Naive thymus-derived CD4-positive, alpha-beta T cell (primary cell): ENCODE measurements around the gene GABPB2. TPM values are rescaled to one million over a fixed set of nuclear protein-coding genes. Genes with fewer than 3 reads are reported as not detected.

Experiments used
- ATAC-seq: fragments of 150-1000 bp; cut with Tn5 transposase; 2 replicates; pipeline ENCODE4 v1.10.0; 2021; ENCODE audit warnings: mild to moderate bottlenecking, moderate library complexity
- CTCF ChIA-PET: fragments of 350-600 bp; sonication (Branson Sonifier 250); formaldehyde crosslinking; loops from one replicate; lab custom pipeline; 2021; ENCODE audit warnings: antibody characterized with exemption; lab: Charles Lee
- POLR2A ChIA-PET: fragments of 350-600 bp; sonication (Branson Sonifier 250); formaldehyde crosslinking; loops from one replicate; lab custom pipeline; 2021; ENCODE audit warnings: antibody characterized with exemption, inconsistent platforms; lab: Charles Lee
- DNase-seq, 9 donors: peaks; one replicate each; pipeline versions ENCODE4 v3.0.0 to v3.0.0-alpha.2; 2020 to 2022; ENCODE audit warnings: mixed read lengths in 1 of 9
- H3K27ac ChIP-seq: one replicate; pipeline ENCODE4 v1.7.0; 2013; ENCODE audit warnings: mild to moderate bottlenecking, low read depth, low read length, moderate library complexity
- H3K27me3 ChIP-seq, 2 donors: one replicate each; pipeline ENCODE4 v1.7.0; 2013; ENCODE audit warnings: low read length in 2 of 2, mild to moderate bottlenecking in 2 of 2, moderate library complexity in 2 of 2; ENCODE audit not compliant: control insufficient read depth in 2 of 2, insufficient read depth in 2 of 2
- H3K36me3 ChIP-seq, 3 experiments: 1 replicate in 2 of 3; 2 replicates in 1 of 3; pipeline ENCODE4 v1.7.0; 2013; ENCODE audit warnings: low read length in 3 of 3, mild to moderate bottlenecking in 3 of 3, moderate library complexity in 1 of 3; ENCODE audit not compliant: insufficient read depth in 3 of 3, control insufficient read depth in 2 of 3
- H3K4me1 ChIP-seq, 2 donors: one replicate each; pipeline ENCODE4 v1.7.0; 2013; ENCODE audit warnings: low read length in 2 of 2, mild to moderate bottlenecking in 2 of 2, moderate library complexity in 1 of 2; ENCODE audit not compliant: control insufficient read depth in 2 of 2, insufficient read depth in 2 of 2
- H3K4me3 ChIP-seq: 2 replicates; pipeline ENCODE4 v1.7.0; 2013; ENCODE audit warnings: mild to moderate bottlenecking, low read length
- H3K9me3 ChIP-seq, 3 experiments: 1 replicate in 2 of 3; 2 replicates in 1 of 3; pipeline ENCODE4 v1.7.0; 2013; ENCODE audit warnings: low read length in 3 of 3; ENCODE audit not compliant: control insufficient read depth in 2 of 3
- H3K27ac Mint-ChIP-seq, 9 donors: one replicate each; pipeline ENCODE4 v1.8.0; 2020 to 2022; ENCODE audit warnings: mixed read lengths in 9 of 9, mild to moderate bottlenecking in 8 of 9, moderate library complexity in 5 of 9, inconsistent platforms in 2 of 9
- H3K27me3 Mint-ChIP-seq, 5 donors: one replicate each; pipeline ENCODE4 v1.8.0; 2021 to 2022; ENCODE audit warnings: mixed read lengths in 5 of 5, mild to moderate bottlenecking in 1 of 5
- H3K36me3 Mint-ChIP-seq, 5 donors: one replicate each; pipeline ENCODE4 v1.8.0; 2020 to 2022; ENCODE audit warnings: mixed read lengths in 5 of 5, mild to moderate bottlenecking in 3 of 5, inconsistent platforms in 1 of 5
- H3K4me1 Mint-ChIP-seq, 7 donors: one replicate each; pipeline ENCODE4 v1.8.0; 2020 to 2022; ENCODE audit warnings: mixed read lengths in 7 of 7, mild to moderate bottlenecking in 3 of 7, inconsistent platforms in 1 of 7
- H3K4me3 Mint-ChIP-seq, 10 donors: one replicate each; pipeline ENCODE4 v1.8.0; 2020 to 2022; ENCODE audit warnings: mild to moderate bottlenecking in 10 of 10, mixed read lengths in 10 of 10, moderate library complexity in 6 of 10, inconsistent platforms in 2 of 10
- H3K9me3 Mint-ChIP-seq, 11 donors: one replicate each; pipeline ENCODE4 v1.8.0; 2020 to 2022; ENCODE audit warnings: mixed read lengths in 11 of 11, mild to moderate bottlenecking in 4 of 11, inconsistent platforms in 1 of 11, moderate library complexity in 1 of 11
- intact Hi-C, 2 donors: fragments of 100-400 bp; cut with micrococcal nuclease; formaldehyde crosslinking; loops; one replicate each; pipeline ENCODE4 v1.15.1; 2023
- polyA plus RNA-seq, 2 donors: library from polyadenylated mRNA; unstranded; fragments of 300-500 nt; fragmentation: Illumina TruSeq; gene quantifications; one replicate each; pipeline ENCODE4 v1.2.3, GENCODE V29; 2021
- total RNA-seq, 6 experiments: library from RNA in 5 of 6; stranded (reverse) in 5 of 6; gene quantifications; 1 replicate in 5 of 6; 2 replicates in 1 of 6; pipeline ENCODE4 v1.2.3 and lab custom pipeline; 2021 to 2026

GABPB2 gene
- total and polyA plus RNA-seq, 7 experiments from 2014 or later = 9.6 to 42.2 (median 30.9) TPM

- intact Hi-C loops = loop anchor here in 1 of 2 donors (2.0 kb wide), 1 partner anchor 77 kb away; the partner anchor contains the start of gene GABPB2
- H3K27ac Mint-ChIP-seq = peak overlapping the region in 6 of 9 donors; percentile 65 to 93 (median 84)
- peaks cover 0 to 23% (median 0%) of the 10 kb centered on the region in 5 donors for H3K27me3 Mint-ChIP-seq
- DNase-seq (no peak), ATAC-seq (no peak)
- peak overlapping the region; percentile 91 to 99 (median 98) for H3K4me3 Mint-ChIP-seq
- peaks cover 0 to 4% (median 0%) of the 10 kb centered on the region in 3 experiments for H3K36me3 ChIP-seq
- no peaks in the 10 kb centered on the region for H3K9me3 ChIP-seq
- POLR2A ChIA-PET = interaction anchor here (1.0 to 3.0 kb wide), 5 partner anchors 10 to 85 kb away, joined by 3 to 20 read pairs (median 3); partner anchors contain the start of genes LYSMD1, SCNM1, TNFAIP8L2 and VPS72
- no peaks in the 10 kb centered on the region for H3K27me3 ChIP-seq
- no peak overlapping the region for H3K4me3 ChIP-seq
- no peaks in the 10 kb centered on the region for H3K9me3 Mint-ChIP-seq
- CTCF ChIA-PET = interaction anchor here (1.2 to 1.9 kb wide), 3 partner anchors 9 to 88 kb away, joined by 3 to 6 read pairs (median 3); partner anchors contain the start of genes CDC42SE1 and TNFAIP8L2
- H3K4me1 Mint-ChIP-seq = peaks cover 12 to 24% (median 22%) of the 10 kb centered on the region in 7 donors
- no peak overlapping the region for H3K27ac ChIP-seq
- peaks cover 0 to 1% (median 0%) of the 10 kb centered on the region in 5 donors for H3K36me3 Mint-ChIP-seq
- H3K4me1 ChIP-seq = no peaks in the 10 kb centered on the region
Measured at GRCh38 chr1:151147665-151148064, 77.1 kb downstream of the GABPB2 start.

GRCh38 chr1:151156515-151156819, 85.9 kb downstream of the GABPB2 start, which contains the start of gene TNFAIP8L2:
Gene TNFAIP8L2, plus strand, starts transcription at chr1:151156649. Its CDS starts 2,049 bp downstream, at chr1:151158698.
- ChIA-PET CTCF (interaction anchor here (0.5 to 6.6 kb wide), 23 partner anchors 9 to 593 kb away, joined by 3 to 130 read pairs (median 4); partner anchors contain the start of genes C1orf56, CDC42SE1, GABPB2 and LYSMD1), POLR2A (interaction anchor here (0.5 to 6.9 kb wide), 38 partner anchors 9 to 793 kb away, joined by 3 to 76 read pairs (median 4); partner anchors contain the start of genes C1orf56, CDC42SE1, LYSMD1 and MINDY1)
- H3K4me3 Mint-ChIP-seq = peak within 1 kb of the TSS; percentile 93 to 100 (median 99)
- peaks cover 0 to 16% (median 3%) of the 10 kb centered on the region in 3 experiments for H3K36me3 ChIP-seq
- no peaks in the 10 kb centered on the region for H3K9me3 ChIP-seq
- intact Hi-C loops = loop anchor here (1.0 to 10.0 kb wide), 18 partner anchors 10 to 595 kb away; partner anchors contain the start of genes SEMA6C (in 2 of the 2), GABPB2 (in 1 of the 2), GOLPH3L (in 1 of the 2) and MINDY1 (in 1 of the 2)
- H3K27me3 Mint-ChIP-seq = no peaks in the 10 kb centered on the region
- H3K4me1 ChIP-seq = peaks cover 23 to 27% of the 10 kb centered on the region in 2 donors
- H3K27me3 ChIP-seq = no peaks in the 10 kb centered on the region
- H3K4me3 ChIP-seq = peak within 1 kb of the TSS; percentile 98
- peak within 1 kb of the TSS; percentile 78 for H3K27ac ChIP-seq
- peaks cover 0 to 36% (median 23%) of the 10 kb centered on the region in 5 donors for H3K36me3 Mint-ChIP-seq
- no peaks in the 10 kb centered on the region for H3K9me3 Mint-ChIP-seq
- ATAC-seq (peak; percentile 90), DNase-seq (peak in 7 of 9 donors; percentile 50 to 75 (median 66))
- H3K4me1 Mint-ChIP-seq = peaks cover 34 to 61% (median 46%) of the 10 kb centered on the region in 7 donors
- peak within 1 kb of the TSS; percentile 88 to 97 (median 95) for H3K27ac Mint-ChIP-seq

- Histone ChIP-seq H3K9me3 (no peaks in the 10 kb centered on the region), H3K4me1 (peaks cover 23 to 27% of the 10 kb centered on the region in 2 donors), H3K27ac (peak overlapping the region; percentile 78), H3K36me3 (peaks cover 0 to 16% (median 3%) of the 10 kb centered on the region in 3 experiments), H3K4me3 (peak overlapping the region; percentile 98), H3K27me3 (no peaks in the 10 kb centered on the region)
- peaks cover 39 to 67% (median 52%) of the 10 kb centered on the region in 7 donors for H3K4me1 Mint-ChIP-seq
- DNase-seq = peak in 8 of 9 donors; percentile 65 to 80 (median 74)
- peaks cover 0 to 42% (median 28%) of the 10 kb centered on the region in 5 donors for H3K36me3 Mint-ChIP-seq
- H3K9me3 Mint-ChIP-seq = no peaks in the 10 kb centered on the region
- H3K4me3 Mint-ChIP-seq = peak overlapping the region; percentile 93 to 100 (median 99)
- ChIA-PET CTCF (interaction anchor here (0.5 to 6.6 kb wide), 29 partner anchors 9 to 594 kb away, joined by 3 to 130 read pairs (median 4); partner anchors contain the start of genes C1orf56, CDC42SE1, GABPB2 and LYSMD1), POLR2A (interaction anchor here (0.5 to 6.9 kb wide), 45 partner anchors 9 to 793 kb away, joined by 3 to 76 read pairs (median 4); partner anchors contain the start of genes C1orf56, CDC42SE1, LYSMD1 and MCL1)
- H3K27ac Mint-ChIP-seq = peak overlapping the region; percentile 88 to 97 (median 95)
- intact Hi-C loops = loop anchor here (1.0 to 10.0 kb wide), 9 partner anchors 8 to 542 kb away; partner anchors contain the start of genes LYSMD1 (in 2 of the 2), GOLPH3L (in 1 of the 2), MINDY1 (in 1 of the 2) and PIP5K1A (in 1 of the 2)
- H3K27me3 Mint-ChIP-seq = no peaks in the 10 kb centered on the region
- ATAC-seq = peak; percentile 55
Measured at GRCh38 chr1:151157067-151157531, 86.5 kb downstream of the GABPB2 start.

GRCh38 chr1:151158326-151158725, 87.8 kb downstream of the GABPB2 start:
- H3K4me3 ChIP-seq = peak overlapping the region; percentile 98
- no peak for ATAC-seq
- peak overlapping the region; percentile 93 to 100 (median 99) for H3K4me3 Mint-ChIP-seq
- no peaks in the 10 kb centered on the region for H3K9me3 Mint-ChIP-seq
- H3K9me3 ChIP-seq = no peaks in the 10 kb centered on the region
- H3K27ac Mint-ChIP-seq = peak overlapping the region; percentile 88 to 97 (median 95)
- POLR2A ChIA-PET = interaction anchor here (0.7 to 6.9 kb wide), 15 partner anchors 10 to 795 kb away, joined by 3 to 76 read pairs (median 12); partner anchors contain the start of genes CDC42SE1, LYSMD1, MLLT11 and RPRD2
- peaks cover 0 to 42% (median 36%) of the 10 kb centered on the region in 5 donors for H3K36me3 Mint-ChIP-seq
- H3K4me1 Mint-ChIP-seq = peaks cover 46 to 77% (median 60%) of the 10 kb centered on the region in 7 donors
- CTCF ChIA-PET = interaction anchor here (0.7 to 6.6 kb wide), 3 partner anchors 10 to 59 kb away, joined by 3 to 130 read pairs (median 3); partner anchors contain the start of gene VPS72
- H3K27ac ChIP-seq = peak overlapping the region; percentile 78
- no peaks in the 10 kb centered on the region for H3K27me3 ChIP-seq
- no peaks in the 10 kb centered on the region for H3K27me3 Mint-ChIP-seq
- peaks cover 0 to 16% (median 3%) of the 10 kb centered on the region in 3 experiments for H3K36me3 ChIP-seq
- intact Hi-C loops = loop anchor here (5.0 to 10.0 kb wide), 3 partner anchors 151 to 544 kb away; partner anchors contain the start of genes GOLPH3L (in 1 of the 2), MINDY1 (in 1 of the 2) and PRUNE1 (in 1 of the 2)
- peaks cover 23 to 27% of the 10 kb centered on the region in 2 donors for H3K4me1 ChIP-seq
- peak in 4 of 9 donors; percentile 13 to 66 (median 38) for DNase-seq

- POLR2A ChIA-PET = interaction anchor here (0.6 to 6.9 kb wide), 14 partner anchors 9 to 795 kb away, joined by 3 to 76 read pairs (median 10); partner anchors contain the start of genes CDC42SE1, LYSMD1, MLLT11 and RPRD2
- peak overlapping the region; percentile 88 to 97 (median 95) for H3K27ac Mint-ChIP-seq
- Histone ChIP-seq H3K27me3 (no peaks in the 10 kb centered on the region), H3K9me3 (no peaks in the 10 kb centered on the region), H3K27ac (peak overlapping the region; percentile 78), H3K36me3 (peaks cover 0 to 16% (median 3%) of the 10 kb centered on the region in 3 experiments), H3K4me1 (peaks cover 23 to 27% of the 10 kb centered on the region in 2 donors), H3K4me3 (peak overlapping the region; percentile 98)
- intact Hi-C loops = loop anchor here (5.0 to 10.0 kb wide), 3 partner anchors 152 to 544 kb away; partner anchors contain the start of genes GOLPH3L (in 1 of the 2), MINDY1 (in 1 of the 2) and PRUNE1 (in 1 of the 2)
- H3K4me3 Mint-ChIP-seq = peak overlapping the region; percentile 93 to 100 (median 99)
- no peaks in the 10 kb centered on the region for H3K27me3 Mint-ChIP-seq
- CTCF ChIA-PET = interaction anchor here (0.7 to 6.6 kb wide), 2 partner anchors 31 to 60 kb away, joined by 3 to 130 read pairs; partner anchors contain the start of gene VPS72
- ATAC-seq (no peak), DNase-seq (no peak)
- H3K4me1 Mint-ChIP-seq = peaks cover 46 to 77% (median 60%) of the 10 kb centered on the region in 7 donors
- H3K9me3 Mint-ChIP-seq = no peaks in the 10 kb centered on the region
- H3K36me3 Mint-ChIP-seq = peaks cover 0 to 42% (median 36%) of the 10 kb centered on the region in 5 donors
Measured at GRCh38 chr1:151158751-151159251, 88.2 kb downstream of the GABPB2 start.
